ENCODE measurements around the gene PIGM.

GRCh38 chr1:159988006-159988405 lies 43.8 kb downstream of the PIGM start:
- TF ChIP-seq CTCF (IDR thresholded peaks at IDR 0.05) (no peak), POLR2A (IDR thresholded peaks at IDR 0.05) (no peak)
